Pulmonary artery endothelial cell (primary cell): ENCODE measurements around the gene ACHE. TPM values are rescaled to one million over a fixed set of nuclear protein-coding genes. Genes with fewer than 3 reads are reported as not detected.
"Not testable (repeated sequence)": the region's sequence is repeated elsewhere in the genome, so short reads cannot be mapped to it uniquely, and the experiment has no call there.

Experiments used
- DNase-seq: peaks from one replicate; pipeline ENCODE4 v3.0.0-alpha.2; 2011; ENCODE audit warnings: low read depth, low spot score
- total RNA-seq: library from RNA; depleted of rRNA; stranded (reverse); fragments of >200 nt; gene quantifications from 2 replicates; pipeline ENCODE4 v1.2.3, GENCODE V29; 2014

Gene ACHE
- 0.33 and 0.81 TPM in 2 replicates for total RNA-seq

GRCh38 chr7:100895701-100895955 lies at the start of gene ACHE:
TSS of gene ACHE (minus strand) at chr7:100895888. CDS start at chr7:100894232, 1,656 bp downstream.
- DNase-seq, result no peak

- DNase-seq, result no peak
Observed at GRCh38 chr7:100944138-100944537, 48.5 kb upstream of the ACHE start.

- no peak for DNase-seq
Observed at GRCh38 chr7:100943693-100944092, 48.0 kb upstream of the ACHE start.

- DNase-seq, result no peak
Observed at GRCh38 chr7:100942045-100942774, 46.5 kb upstream of the ACHE start.

- DNase-seq, result not testable (repeated sequence)
Observed at GRCh38 chr7:100936167-100936566, 40.5 kb upstream of the ACHE start.

- not testable (repeated sequence) for DNase-seq
Observed at GRCh38 chr7:100935381-100935780, 39.7 kb upstream of the ACHE start.

GRCh38 chr7:100933734-100934133 lies 38.0 kb upstream of the ACHE start:
- no peak for DNase-seq

- DNase-seq, result no peak
Observed at GRCh38 chr7:100929808-100930174, 34.1 kb upstream of the ACHE start.

GRCh38 chr7:100923616-100924015 lies 27.9 kb upstream of the ACHE start:
- DNase-seq, result not testable (repeated sequence)

GRCh38 chr7:100921039-100921438 lies 25.4 kb upstream of the ACHE start:
- no peak for DNase-seq

GRCh38 chr7:100919779-100920437 lies 24.2 kb upstream of the ACHE start:
- not testable (repeated sequence) for DNase-seq

- DNase-seq, result not testable (repeated sequence)
Observed at GRCh38 chr7:100919335-100919734, 23.6 kb upstream of the ACHE start.

GRCh38 chr7:100914879-100915447 lies 19.3 kb upstream of the ACHE start:
- no peak for DNase-seq

GRCh38 chr7:100914208-100914878 lies 18.7 kb upstream of the ACHE start:
- DNase-seq, result no peak

- DNase-seq, result no peak
Observed at GRCh38 chr7:100911484-100911883, 15.8 kb upstream of the ACHE start.

GRCh38 chr7:100910443-100910842 lies 14.8 kb upstream of the ACHE start:
- not testable (repeated sequence) for DNase-seq

- no peak for DNase-seq
Observed at GRCh38 chr7:100908512-100908911, 12.8 kb upstream of the ACHE start.

- DNase-seq, result no peak
Observed at GRCh38 chr7:100902638-100903037, 7.0 kb upstream of the ACHE start.

GRCh38 chr7:100901921-100902332 lies 6.2 kb upstream of the ACHE start:
- DNase-seq, result no peak

- DNase-seq, result no peak
Observed at GRCh38 chr7:100900978-100901377, 5.3 kb upstream of the ACHE start.

- DNase-seq, result no peak
Observed at GRCh38 chr7:100899432-100899831, 3.7 kb upstream of the ACHE start.

- no peak for DNase-seq
Observed at GRCh38 chr7:100897772-100898454, 2.2 kb upstream of the ACHE start.
